Skeletal muscle satellite cell (primary cell): ENCODE results near the gene XK.

ENCODE experiments used
- H3K27me3 ChIP-seq: 2 replicates; pipeline ENCODE4 v1.7.0; 2013; ENCODE audit warnings: low read length; ENCODE audit not compliant: control insufficient read depth, insufficient read depth
- H3K36me3 ChIP-seq: 2 replicates; pipeline ENCODE4 v1.7.0; 2013; ENCODE audit warnings: mild to moderate bottlenecking, control low read depth, low read length; ENCODE audit not compliant: insufficient read depth
- H3K4me1 ChIP-seq: 2 replicates; pipeline ENCODE4 v1.7.0; 2013; ENCODE audit warnings: low read length; ENCODE audit not compliant: control insufficient read depth, insufficient read depth
- H3K4me2 ChIP-seq: 2 replicates; pipeline ENCODE4 v1.7.0; 2013; ENCODE audit warnings: mild to moderate bottlenecking, low read length
- H3K4me3 ChIP-seq: 2 replicates; pipeline ENCODE4 v1.7.0; 2013; ENCODE audit warnings: low read length
- H3K9ac ChIP-seq: 2 replicates; pipeline ENCODE4 v1.7.0; 2013; ENCODE audit warnings: mild to moderate bottlenecking, low read depth, low read length, moderate library complexity
- H3K9me3 ChIP-seq: replicated peaks from 2 replicates; pipeline ENCODE4 v1.7.0; 2013; ENCODE audit warnings: mild to moderate bottlenecking, control low read depth, low read length

The XK gene

DNA sequence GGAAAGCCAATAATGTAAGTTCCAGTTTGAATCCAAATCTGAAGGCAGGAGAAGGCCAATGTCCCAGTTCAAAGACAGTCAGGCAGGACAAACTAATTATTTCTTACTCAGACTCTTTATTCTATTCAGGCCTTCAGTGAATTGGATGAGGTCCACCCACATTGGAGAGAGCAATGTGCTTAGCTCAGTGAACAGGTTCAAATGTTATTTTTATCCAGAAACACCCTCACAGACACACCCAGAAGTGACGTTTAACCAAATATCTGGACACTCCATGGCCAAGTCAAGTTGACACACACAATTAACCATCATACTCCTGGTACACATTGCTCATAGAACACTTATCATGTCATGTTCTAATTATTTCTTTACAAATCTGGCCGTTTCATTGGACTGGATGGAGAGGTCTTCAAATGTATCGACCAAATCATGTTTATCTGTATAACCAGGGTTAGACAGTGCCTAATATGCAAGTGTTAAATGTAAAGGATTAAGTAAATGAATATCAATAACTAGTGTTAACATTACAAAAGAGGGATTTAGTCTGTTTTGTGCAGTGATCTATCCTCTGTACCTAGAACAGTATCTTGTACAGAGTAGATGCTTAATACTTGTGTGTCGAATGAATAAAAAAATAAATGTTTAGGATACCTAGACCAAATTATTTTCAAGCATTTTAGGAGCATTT is 27.1 kb upstream of the XK start:
- H3K36me3 ChIP-seq, result no peaks in the 10 kb centered on the region
- no peak overlapping the region for H3K4me3 ChIP-seq
- no peaks in the 10 kb centered on the region for H3K9me3 ChIP-seq
- no peaks in the 10 kb centered on the region for H3K27me3 ChIP-seq
- H3K9ac ChIP-seq, result no peak overlapping the region
- no peak overlapping the region for H3K4me2 ChIP-seq
- no peaks in the 10 kb centered on the region for H3K4me1 ChIP-seq

DNA sequence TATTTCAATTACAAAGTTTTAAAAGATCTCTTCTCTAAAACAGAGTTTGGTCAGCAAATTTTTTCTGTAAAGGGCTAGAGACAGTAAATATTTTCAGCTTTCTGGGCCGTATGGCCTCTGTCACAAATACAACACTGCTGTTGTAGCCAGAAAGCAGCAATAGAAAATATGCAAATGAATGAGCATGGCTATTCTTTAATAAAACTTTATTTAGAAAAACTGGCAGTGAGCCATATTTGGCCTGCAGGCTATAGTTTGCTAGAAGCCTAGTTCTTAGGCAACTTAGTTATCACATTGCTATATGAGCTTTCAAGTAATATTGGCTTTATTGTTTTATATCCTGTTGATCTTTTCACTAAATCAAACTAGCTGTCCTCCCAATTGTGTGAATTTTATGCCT is 26.5 kb upstream of the XK start:
- H3K4me2 ChIP-seq, result no peak overlapping the region
- H3K9ac ChIP-seq, result no peak overlapping the region
- H3K4me1 ChIP-seq, result no peaks in the 10 kb centered on the region
- no peaks in the 10 kb centered on the region for H3K36me3 ChIP-seq
- no peaks in the 10 kb centered on the region for H3K27me3 ChIP-seq
- H3K9me3 ChIP-seq, result no peaks in the 10 kb centered on the region
- no peak overlapping the region for H3K4me3 ChIP-seq

- Histone ChIP-seq H3K4me3 (no peak overlapping the region), H3K9me3 (no peaks in the 10 kb centered on the region), H3K4me1 (no peaks in the 10 kb centered on the region), H3K27me3 (no peaks in the 10 kb centered on the region), H3K9ac (no peak overlapping the region), H3K4me2 (no peak overlapping the region), H3K36me3 (no peaks in the 10 kb centered on the region)
These were observed 23.4 kb upstream of the XK start for GRCh38 chrX:37662181-37662580.

GRCh38 chrX:37666516-37666915 is 19.1 kb upstream of the XK start:
- no peaks in the 10 kb centered on the region for H3K9me3 ChIP-seq
- H3K9ac ChIP-seq, result no peak overlapping the region
- no peaks in the 10 kb centered on the region for H3K4me1 ChIP-seq
- H3K4me2 ChIP-seq, result no peak overlapping the region
- no peaks in the 10 kb centered on the region for H3K36me3 ChIP-seq
- no peaks in the 10 kb centered on the region for H3K27me3 ChIP-seq
- no peak overlapping the region for H3K4me3 ChIP-seq

GRCh38 chrX:37667141-37667540 is 18.4 kb upstream of the XK start:
- no peak overlapping the region for H3K4me2 ChIP-seq
- H3K4me1 ChIP-seq, result no peaks in the 10 kb centered on the region
- no peak overlapping the region for H3K4me3 ChIP-seq
- no peaks in the 10 kb centered on the region for H3K27me3 ChIP-seq
- H3K9me3 ChIP-seq, result no peaks in the 10 kb centered on the region
- H3K9ac ChIP-seq, result no peak overlapping the region
- no peaks in the 10 kb centered on the region for H3K36me3 ChIP-seq

DNA sequence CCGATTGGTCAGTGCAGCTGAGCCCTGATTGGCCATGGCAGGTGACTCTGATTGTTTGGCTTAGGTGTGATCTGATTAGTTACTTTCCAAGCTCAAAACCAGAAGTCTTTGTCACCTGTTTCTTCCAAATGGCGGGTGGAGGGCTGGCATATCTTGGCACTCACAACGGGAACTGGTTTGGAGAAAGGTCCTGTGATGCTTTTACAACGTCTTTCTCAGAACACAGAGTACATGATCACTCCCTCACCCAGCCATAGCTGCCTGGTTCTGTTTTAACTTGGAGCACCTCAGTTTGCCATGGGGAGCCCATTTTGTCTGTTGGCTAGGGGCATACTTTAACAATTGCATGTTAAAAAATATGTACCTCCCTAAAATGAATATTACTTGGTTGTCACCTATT is 13.0 kb upstream of the XK start:
- no peak overlapping the region for H3K4me2 ChIP-seq
- no peaks in the 10 kb centered on the region for H3K4me1 ChIP-seq
- no peaks in the 10 kb centered on the region for H3K9me3 ChIP-seq
- H3K9ac ChIP-seq, result no peak overlapping the region
- H3K36me3 ChIP-seq, result no peaks in the 10 kb centered on the region
- no peak overlapping the region for H3K4me3 ChIP-seq
- no peaks in the 10 kb centered on the region for H3K27me3 ChIP-seq

GRCh38 chrX:37676811-37677210 is 8.8 kb upstream of the XK start:
- Histone ChIP-seq H3K4me3 (no peak overlapping the region), H3K9me3 (no peaks in the 10 kb centered on the region), H3K27me3 (no peaks in the 10 kb centered on the region), H3K4me1 (no peaks in the 10 kb centered on the region), H3K36me3 (no peaks in the 10 kb centered on the region), H3K9ac (no peak overlapping the region), H3K4me2 (no peak overlapping the region)

GRCh38 chrX:37677243-37677642 is 8.3 kb upstream of the XK start:
- Histone ChIP-seq H3K27me3 (no peaks in the 10 kb centered on the region), H3K4me3 (no peak overlapping the region), H3K4me1 (no peaks in the 10 kb centered on the region), H3K9me3 (no peaks in the 10 kb centered on the region), H3K9ac (no peak overlapping the region), H3K4me2 (no peak overlapping the region), H3K36me3 (no peaks in the 10 kb centered on the region)

DNA sequence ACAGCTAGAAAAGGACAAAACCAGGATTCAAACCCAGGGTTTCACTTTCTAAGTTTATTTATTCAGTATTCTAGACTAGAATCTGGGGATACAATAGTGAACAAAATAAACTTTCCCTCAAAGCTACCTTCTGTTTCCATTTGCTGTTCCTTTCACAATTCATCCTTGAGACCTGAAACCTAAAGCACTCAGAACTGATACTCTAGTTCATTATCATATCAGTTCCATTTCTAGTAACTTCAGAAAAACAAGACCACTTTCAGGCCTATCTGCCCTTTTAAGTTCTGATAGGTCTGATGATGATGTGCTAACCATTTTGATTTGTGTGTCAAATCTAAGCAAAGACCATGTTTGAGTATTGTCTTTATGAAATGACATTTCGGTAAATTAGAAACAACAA is 7.8 kb upstream of the XK start:
- no peaks in the 10 kb centered on the region for H3K4me1 ChIP-seq
- no peak overlapping the region for H3K4me3 ChIP-seq
- H3K4me2 ChIP-seq, result no peak overlapping the region
- no peaks in the 10 kb centered on the region for H3K9me3 ChIP-seq
- no peaks in the 10 kb centered on the region for H3K36me3 ChIP-seq
- H3K27me3 ChIP-seq, result no peaks in the 10 kb centered on the region
- no peak overlapping the region for H3K9ac ChIP-seq

- H3K9ac ChIP-seq, result no peak overlapping the region
- no peaks in the 10 kb centered on the region for H3K36me3 ChIP-seq
- H3K27me3 ChIP-seq, result no peaks in the 10 kb centered on the region
- no peaks in the 10 kb centered on the region for H3K9me3 ChIP-seq
- H3K4me3 ChIP-seq, result no peak overlapping the region
- H3K4me2 ChIP-seq, result no peak overlapping the region
- H3K4me1 ChIP-seq, result no peaks in the 10 kb centered on the region
These were observed 7.0 kb upstream of the XK start for GRCh38 chrX:37678574-37678973.

DNA sequence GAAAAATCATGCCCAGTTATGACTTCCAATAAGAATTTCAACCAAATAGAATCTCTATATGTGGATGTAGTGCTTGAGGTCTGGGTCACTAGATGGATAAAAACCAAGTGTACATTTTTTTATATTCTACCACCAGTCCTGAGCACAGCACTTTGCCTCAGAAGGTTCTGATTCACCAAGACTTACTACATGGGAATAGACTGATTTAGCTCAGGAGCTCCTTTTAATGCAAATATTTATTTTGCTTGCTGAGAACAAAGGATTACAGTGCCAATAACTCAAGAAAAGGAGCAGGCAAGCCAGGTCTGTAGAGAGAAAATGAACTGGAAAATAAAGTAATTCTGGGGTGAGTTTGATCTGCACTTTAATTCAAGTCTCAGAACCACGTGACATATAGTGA is 6.4 kb upstream of the XK start:
- no peak overlapping the region for H3K4me3 ChIP-seq
- H3K4me2 ChIP-seq, result no peak overlapping the region
- H3K27me3 ChIP-seq, result no peaks in the 10 kb centered on the region
- H3K9me3 ChIP-seq, result no peaks in the 10 kb centered on the region
- no peaks in the 10 kb centered on the region for H3K36me3 ChIP-seq
- H3K9ac ChIP-seq, result no peak overlapping the region
- no peaks in the 10 kb centered on the region for H3K4me1 ChIP-seq

DNA sequence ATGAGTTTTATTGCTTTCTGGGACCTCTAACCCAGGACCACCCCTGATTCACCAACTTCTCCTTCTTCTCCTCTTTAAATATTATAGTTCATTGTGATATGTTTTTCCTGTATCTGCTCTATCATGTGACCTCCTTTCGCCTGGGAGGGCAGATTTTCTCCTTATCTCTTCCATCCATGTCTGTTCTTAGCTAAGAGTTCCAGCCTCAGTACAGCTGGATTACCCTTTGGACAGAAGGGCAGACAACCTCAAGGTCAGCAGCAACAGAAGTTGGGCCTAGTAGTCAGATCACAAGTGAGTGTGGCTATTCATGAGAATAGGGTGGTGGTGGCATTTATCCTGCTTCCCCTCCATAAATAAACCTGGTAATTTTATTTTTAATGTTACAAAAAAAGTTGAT is 5.7 kb upstream of the XK start:
- no peak overlapping the region for H3K4me2 ChIP-seq
- no peaks in the 10 kb centered on the region for H3K9me3 ChIP-seq
- H3K36me3 ChIP-seq, result no peaks in the 10 kb centered on the region
- no peaks in the 10 kb centered on the region for H3K4me1 ChIP-seq
- no peak overlapping the region for H3K9ac ChIP-seq
- H3K4me3 ChIP-seq, result no peak overlapping the region
- H3K27me3 ChIP-seq, result no peaks in the 10 kb centered on the region
